Osteoblast (primary cell): ENCODE measurements around the gene PPP6R3. TPM values are rescaled to one million over a fixed set of nuclear protein-coding genes. Genes with fewer than 3 reads are reported as not detected.

Source experiments
- DNase-seq: peaks from one replicate; pipeline ENCODE4 v3.0.0; 2011; ENCODE audit warnings: low spot score, mixed read lengths; ENCODE audit not compliant: insufficient read length; ENCODE audit errors: missing footprints
- H2AFZ ChIP-seq: 2 replicates; pipeline ENCODE4 v1.6.0; 2011; ENCODE audit warnings: mild to moderate bottlenecking, low read length
- H3K27ac ChIP-seq: 2 replicates; pipeline ENCODE4 v1.5.1; 2011; ENCODE audit warnings: mild to moderate bottlenecking, low read depth, low read length, moderate library complexity
- H3K27me3 ChIP-seq: 2 replicates; pipeline ENCODE4 v1.6.0; 2012; ENCODE audit warnings: mild to moderate bottlenecking, control low read depth, inconsistent platforms, low read length, moderate library complexity; ENCODE audit not compliant: insufficient read depth
- H3K36me3 ChIP-seq: 2 replicates; pipeline ENCODE4 v1.5.1; 2011; ENCODE audit warnings: mild to moderate bottlenecking, low read length, control low read depth, moderate library complexity; ENCODE audit not compliant: insufficient read depth
- H3K4me1 ChIP-seq: 2 replicates; pipeline ENCODE4 v1.5.1; 2011; ENCODE audit warnings: mild to moderate bottlenecking, low read length, control low read depth, moderate library complexity; ENCODE audit not compliant: insufficient read depth
- H3K4me2 ChIP-seq: 2 replicates; pipeline ENCODE4 v1.6.0; 2011; ENCODE audit warnings: mild to moderate bottlenecking, low read length; ENCODE audit not compliant: insufficient read depth
- H3K4me3 ChIP-seq: fragments of 200-600 bp; sonication (generic); 3 replicates; pipeline ENCODE4 v1.5.1; 2012; ENCODE audit warnings: mild to moderate bottlenecking, low read length, inconsistent platforms; ENCODE audit not compliant: insufficient read depth
- H3K79me2 ChIP-seq: 2 replicates; pipeline ENCODE4 v1.6.0; 2012; ENCODE audit warnings: mild to moderate bottlenecking, low read length, control low read depth, inconsistent platforms; ENCODE audit not compliant: insufficient read depth
- H3K9me3 ChIP-seq: 2 replicates; pipeline ENCODE4 v1.5.1; 2011; ENCODE audit warnings: low read depth, low read length, control low read depth
- H4K20me1 ChIP-seq: 2 replicates; pipeline ENCODE4 v1.6.0; 2012; ENCODE audit warnings: mild to moderate bottlenecking, low read length, control low read depth; ENCODE audit not compliant: insufficient read depth
- CTCF ChIP-seq: IDR thresholded peaks from 2 replicates; pipeline ENCODE4 v1.5.1; 2011; ENCODE audit warnings: mild to moderate bottlenecking, low read depth, low read length, moderate library complexity; ENCODE audit errors: extremely low read depth
- total RNA-seq: library from RNA; depleted of rRNA; stranded (reverse); fragments of >200 nt; gene quantifications from 2 replicates; pipeline ENCODE4 v1.2.3, GENCODE V29; 2012

Gene PPP6R3
- total RNA-seq, 1 donor: 131 TPM

GRCh38 chr11:68495872-68496271 is 35.3 kb downstream of the PPP6R3 start:
- TF ChIP-seq CTCF: no peak
- H3K4me1 ChIP-seq: no peaks in the 10 kb centered on the region
- peaks cover 96% of the 10 kb centered on the region for H3K79me2 ChIP-seq
- no peaks in the 10 kb centered on the region for H3K27me3 ChIP-seq
- H3K4me2 ChIP-seq: no peak overlapping the region
- no peak overlapping the region for H3K4me3 ChIP-seq
- H3K36me3 ChIP-seq: no peaks in the 10 kb centered on the region
- H3K27ac ChIP-seq: no peak overlapping the region
- peaks cover 70% of the 10 kb centered on the region for H4K20me1 ChIP-seq
- H2AFZ ChIP-seq: no peak overlapping the region
- H3K9me3 ChIP-seq: no peaks in the 10 kb centered on the region
- DNase-seq: no peak

GRCh38 chr11:68497761-68498160 is 37.2 kb downstream of the PPP6R3 start:
- Histone ChIP-seq H3K9me3 (no peaks in the 10 kb centered on the region), H3K27ac (no peak overlapping the region), H3K79me2 (peaks cover 96% of the 10 kb centered on the region), H3K4me1 (no peaks in the 10 kb centered on the region), H4K20me1 (peaks cover 72% of the 10 kb centered on the region), H2AFZ (no peak overlapping the region), H3K36me3 (no peaks in the 10 kb centered on the region), H3K4me3 (no peak overlapping the region), H3K27me3 (no peaks in the 10 kb centered on the region), H3K4me2 (no peak overlapping the region)
- no peak for TF ChIP-seq CTCF
- no peak for DNase-seq

GRCh38 chr11:68498321-68498720 is 37.8 kb downstream of the PPP6R3 start:
- H3K4me1 ChIP-seq: no peaks in the 10 kb centered on the region
- H3K4me3 ChIP-seq: no peak overlapping the region
- H3K79me2 ChIP-seq: peaks cover 96% of the 10 kb centered on the region
- no peak overlapping the region for H3K4me2 ChIP-seq
- H3K27me3 ChIP-seq: no peaks in the 10 kb centered on the region
- no peaks in the 10 kb centered on the region for H3K9me3 ChIP-seq
- no peaks in the 10 kb centered on the region for H3K36me3 ChIP-seq
- no peak overlapping the region for H2AFZ ChIP-seq
- H4K20me1 ChIP-seq: peaks cover 69% of the 10 kb centered on the region
- no peak for TF ChIP-seq CTCF
- DNase-seq: no peak
- H3K27ac ChIP-seq: no peak overlapping the region

- no peak for TF ChIP-seq CTCF
Observed at GRCh38 chr11:68498903-68499883, 38.6 kb downstream of the PPP6R3 start.

More at GRCh38 chr11:68498903-68499883, 38.6 kb downstream of the PPP6R3 start:
- H3K4me1 ChIP-seq: peaks cover under 1% of the 10 kb centered on the region
- DNase-seq: no peak
- H3K36me3 ChIP-seq: no peaks in the 10 kb centered on the region
- no peaks in the 10 kb centered on the region for H3K27me3 ChIP-seq
- no peak overlapping the region for H3K4me2 ChIP-seq
- no peak overlapping the region for H3K4me3 ChIP-seq
- peaks cover 96% of the 10 kb centered on the region for H3K79me2 ChIP-seq
- peaks cover 76% of the 10 kb centered on the region for H4K20me1 ChIP-seq
- no peak overlapping the region for H3K27ac ChIP-seq
- no peak overlapping the region for H2AFZ ChIP-seq
- H3K9me3 ChIP-seq: no peaks in the 10 kb centered on the region
